ENCODE data around the gene BIRC5.

GRCh38 chr17:78257810-78258322 lies 43.8 kb downstream of the BIRC5 start:
- TF ChIP-seq CTCF (IDR thresholded peaks at IDR 0.05) = no peak
- TF ChIP-seq POLR2A (IDR thresholded peaks at IDR 0.05) = no peak
- TF ChIP-seq POLR2AphosphoS5 (IDR thresholded peaks at IDR 0.05) = peak; percentile 13 to 20
- peak in 2 of 4 donors; percentile 35 to 36 for TF ChIP-seq EP300 (IDR thresholded peaks at IDR 0.05)

All from upper lobe of left lung (tissue), 4 donors.